HEK293 (cell line): ENCODE results near the gene SP2.
A peak's percentile ranks its signal among the peaks of the same experiment; 100 is the strongest.

Experiments used
- CTCF ChIA-PET: fragments of 350-600 bp; formaldehyde crosslinking; extraction: SDS; loops from one replicate; lab custom pipeline; 2021; ENCODE audit warnings: antibody characterized with exemption; lab: Yijun Ruan, JAX
- POLR2A ChIA-PET: fragments of 300-600 bp; formaldehyde crosslinking; extraction: SDS; loops from one replicate; lab custom pipeline; 2020; ENCODE audit warnings: antibody characterized with exemption, inconsistent platforms; lab: Yijun Ruan, JAX
- H3K27ac ChIP-seq: fragments of 200-500 bp; sonication (Bioruptor generic); 2 replicates; pipeline ENCODE4 v1.5.1; 2014; ENCODE audit warnings: low read depth, low read length, control low read depth, inconsistent platforms; ENCODE audit errors: extremely low read depth
- H3K36me3 ChIP-seq, 2 experiments: fragments of 200-500 bp in 1 of 2; sonication (Bioruptor generic) in 1 of 2; 1 replicate in 1 of 2; 2 replicates in 1 of 2; pipeline ENCODE4 v1.5.1; 2014 to 2017; ENCODE audit warnings: inconsistent platforms in 2 of 2, low read length in 2 of 2; ENCODE audit not compliant: control insufficient read depth in 2 of 2, insufficient read depth in 1 of 2
- H3K4me1 ChIP-seq: fragments of 200-500 bp; sonication (Bioruptor generic); 2 replicates; pipeline ENCODE4 v1.5.1; 2014; ENCODE audit warnings: mild to moderate bottlenecking, low read length, inconsistent platforms; ENCODE audit not compliant: control insufficient read depth, insufficient read depth
- H3K4me3 ChIP-seq: 2 replicates; pipeline ENCODE4 v1.5.1; 2011; ENCODE audit warnings: low read depth, mild to moderate bottlenecking, control low read depth, low read length, moderate library complexity
- H3K9me3 ChIP-seq: fragments of 200-500 bp; sonication (Bioruptor generic); 2 replicates; pipeline ENCODE4 v1.5.1; 2014; ENCODE audit warnings: low read depth, low read length, inconsistent platforms; ENCODE audit not compliant: control insufficient read depth, insufficient read depth
- GLIS1 ChIP-seq: fragments of 450-650 bp; formaldehyde crosslinking; IDR thresholded peaks from 2 replicates; pipeline ENCODE4 v1.5.1; 2016; ENCODE audit warnings: missing biosample characterization, missing genetic modification characterization
- IKZF3 ChIP-seq: fragments of 450-650 bp; IDR thresholded peaks from 2 replicates; pipeline ENCODE4 v1.5.0; 2018; ENCODE audit warnings: missing biosample characterization, mild to moderate bottlenecking, missing genetic modification characterization, moderate library complexity
- ZBTB8A ChIP-seq: fragments of 450-650 bp; formaldehyde crosslinking; IDR thresholded peaks from 2 replicates; pipeline ENCODE4 v1.5.1; 2016; ENCODE audit warnings: missing biosample characterization, missing genetic modification characterization
- ZFP41 ChIP-seq: fragments of 450-650 bp; formaldehyde crosslinking; IDR thresholded peaks from 2 replicates; pipeline ENCODE4 v1.5.1; 2016; ENCODE audit warnings: missing biosample characterization, missing genetic modification characterization, borderline replicate concordance
- ZFP69B ChIP-seq: fragments of 450-650 bp; formaldehyde crosslinking; IDR thresholded peaks from 2 replicates; pipeline ENCODE4 v1.5.1; 2016; ENCODE audit warnings: missing biosample characterization, missing genetic modification characterization
- ZIC2 ChIP-seq: fragments of 450-650 bp; formaldehyde crosslinking; IDR thresholded peaks from 2 replicates; pipeline ENCODE4 v1.5.1; 2016; ENCODE audit warnings: missing biosample characterization, missing genetic modification characterization
- ZNF169 ChIP-seq: fragments of 450-650 bp; formaldehyde crosslinking; IDR thresholded peaks from 2 replicates; pipeline ENCODE4 v1.5.1; 2016; ENCODE audit warnings: missing biosample characterization, missing genetic modification characterization
- ZNF324 ChIP-seq: fragments of 450-650 bp; formaldehyde crosslinking; IDR thresholded peaks from 2 replicates; pipeline ENCODE4 v1.5.1; 2016; ENCODE audit warnings: missing biosample characterization, missing genetic modification characterization
- ZNF341 ChIP-seq: fragments of 450-650 bp; formaldehyde crosslinking; IDR thresholded peaks from 2 replicates; pipeline ENCODE4; 2016; ENCODE audit warnings: low read depth, missing biosample characterization, missing genetic modification characterization
- ZNF423 ChIP-seq: fragments of 450-650 bp; formaldehyde crosslinking; IDR thresholded peaks from 2 replicates; pipeline ENCODE4 v1.5.1; 2016; ENCODE audit warnings: missing biosample characterization, missing genetic modification characterization
- ZNF521 ChIP-seq: fragments of 450-650 bp; formaldehyde crosslinking; IDR thresholded peaks from 2 replicates; pipeline ENCODE4 v1.5.1; 2017; ENCODE audit warnings: missing biosample characterization, mild to moderate bottlenecking, missing genetic modification characterization
- ZNF529 ChIP-seq: fragments of 450-650 bp; formaldehyde crosslinking; IDR thresholded peaks from 2 replicates; pipeline ENCODE4 v1.5.1; 2017; ENCODE audit warnings: missing genetic modification characterization, missing biosample characterization; ENCODE audit not compliant: insufficient replicate concordance
- ZNF560 ChIP-seq: fragments of 450-650 bp; formaldehyde crosslinking; IDR thresholded peaks from 2 replicates; pipeline ENCODE4 v1.5.1; 2017; ENCODE audit warnings: missing biosample characterization, missing genetic modification characterization, borderline replicate concordance
- ZNF561 ChIP-seq: fragments of 450-650 bp; IDR thresholded peaks from 2 replicates; pipeline ENCODE4 v1.5.1; 2018; ENCODE audit warnings: missing biosample characterization, missing genetic modification characterization, borderline replicate concordance
- ZNF654 ChIP-seq: fragments of 450-650 bp; formaldehyde crosslinking; IDR thresholded peaks from 2 replicates; pipeline ENCODE4 v1.5.1; 2016; ENCODE audit warnings: low read depth, missing biosample characterization, missing genetic modification characterization
- ZNF791 ChIP-seq: fragments of 450-650 bp; formaldehyde crosslinking; IDR thresholded peaks from 2 replicates; pipeline ENCODE4 v1.5.1; 2016; ENCODE audit warnings: missing biosample characterization, missing genetic modification characterization
- ZNF792 ChIP-seq: fragments of 450-650 bp; formaldehyde crosslinking; IDR thresholded peaks from 2 replicates; pipeline ENCODE4 v1.5.1; 2016; ENCODE audit warnings: missing biosample characterization, missing genetic modification characterization
- ZNF837 ChIP-seq: fragments of 450-650 bp; formaldehyde crosslinking; IDR thresholded peaks from 2 replicates; pipeline ENCODE4 v1.5.1; 2016; ENCODE audit warnings: missing biosample characterization, missing genetic modification characterization
- TF ChIP-seq, protein P1 (sequence below): fragments of 450-650 bp; formaldehyde crosslinking; IDR thresholded peaks from 2 replicates; pipeline ENCODE4 v1.5.1; 2017; ENCODE audit warnings: missing biosample characterization, missing genetic modification characterization
- TF ChIP-seq, protein P2 (sequence below): fragments of 450-650 bp; formaldehyde crosslinking; IDR thresholded peaks from 2 replicates; pipeline ENCODE4 v1.5.1; 2016; ENCODE audit warnings: missing biosample characterization, missing genetic modification characterization
- TF ChIP-seq, protein P3 (sequence below): fragments of 450-650 bp; formaldehyde crosslinking; IDR thresholded peaks from 2 replicates; pipeline ENCODE4 v1.5.1; 2016; ENCODE audit warnings: missing biosample characterization, missing genetic modification characterization

Gene SP2

DNA sequence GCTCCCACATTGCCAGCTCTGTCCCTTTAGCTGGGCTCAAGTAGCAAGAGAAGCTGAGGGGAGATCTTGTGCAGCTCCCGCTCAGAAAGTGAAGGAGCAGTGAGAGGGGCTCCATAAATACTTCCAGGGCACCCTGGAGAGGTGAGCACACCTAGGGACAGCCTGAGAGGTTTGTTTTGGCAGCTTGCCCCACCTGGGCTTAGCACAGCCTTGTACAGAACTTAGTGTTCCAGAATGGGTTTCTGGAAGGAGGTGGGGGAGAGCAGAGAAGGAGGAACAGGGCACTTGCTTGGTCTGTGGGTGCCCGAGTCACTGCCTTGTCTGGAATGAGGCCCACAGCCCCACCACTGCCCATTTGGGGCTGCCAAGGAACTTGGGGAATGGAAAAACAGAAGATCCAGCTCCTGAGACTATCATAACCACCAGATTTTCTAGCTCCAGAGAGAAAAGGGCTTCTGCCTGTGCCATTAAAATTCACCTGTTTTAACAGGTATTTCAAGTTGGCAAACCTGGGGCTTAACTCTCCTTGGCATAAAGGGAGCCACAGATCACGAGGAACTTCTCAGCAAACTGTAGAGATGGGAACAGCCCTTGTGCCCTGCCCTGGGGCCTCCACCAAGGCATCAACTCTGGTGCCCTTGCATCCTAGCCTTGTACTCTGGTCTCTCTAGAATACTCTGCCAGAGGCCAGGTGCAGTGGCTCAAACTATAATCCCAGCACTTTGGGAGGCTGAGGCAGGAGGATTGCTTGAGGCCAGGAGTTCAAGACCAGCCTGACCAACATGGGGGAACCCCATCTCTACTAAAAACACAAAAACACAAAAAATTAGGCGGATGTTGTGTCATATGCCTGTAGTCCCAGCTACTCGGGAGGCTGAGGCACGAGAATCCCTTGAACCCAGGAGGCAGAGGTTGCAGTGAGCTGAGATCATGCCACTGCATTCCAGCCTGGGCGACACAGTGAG is 59.7 kb downstream of the SP2 start (continued):
- no peak for TF ChIP-seq ZFP41 (tag by site-specific recombination)
- TF ChIP-seq ZNF423 (tag by site-specific recombination) = peak; percentile 25; the same call in 1 of the 2 replicates
- no peak for TF ChIP-seq ZNF324 (tag by site-specific recombination)
- no peak for TF ChIP-seq ZNF341
- TF ChIP-seq, protein P1, sequence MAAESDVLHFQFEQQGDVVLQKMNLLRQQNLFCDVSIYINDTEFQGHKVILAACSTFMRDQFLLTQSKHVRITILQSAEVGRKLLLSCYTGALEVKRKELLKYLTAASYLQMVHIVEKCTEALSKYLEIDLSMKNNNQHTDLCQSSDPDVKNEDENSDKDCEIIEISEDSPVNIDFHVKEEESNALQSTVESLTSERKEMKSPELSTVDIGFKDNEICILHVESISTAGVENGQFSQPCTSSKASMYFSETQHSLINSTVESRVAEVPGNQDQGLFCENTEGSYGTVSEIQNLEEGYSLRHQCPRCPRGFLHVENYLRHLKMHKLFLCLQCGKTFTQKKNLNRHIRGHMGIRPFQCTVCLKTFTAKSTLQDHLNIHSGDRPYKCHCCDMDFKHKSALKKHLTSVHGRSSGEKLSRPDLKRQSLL (tag by site-specific recombination) = no peak

DNA sequence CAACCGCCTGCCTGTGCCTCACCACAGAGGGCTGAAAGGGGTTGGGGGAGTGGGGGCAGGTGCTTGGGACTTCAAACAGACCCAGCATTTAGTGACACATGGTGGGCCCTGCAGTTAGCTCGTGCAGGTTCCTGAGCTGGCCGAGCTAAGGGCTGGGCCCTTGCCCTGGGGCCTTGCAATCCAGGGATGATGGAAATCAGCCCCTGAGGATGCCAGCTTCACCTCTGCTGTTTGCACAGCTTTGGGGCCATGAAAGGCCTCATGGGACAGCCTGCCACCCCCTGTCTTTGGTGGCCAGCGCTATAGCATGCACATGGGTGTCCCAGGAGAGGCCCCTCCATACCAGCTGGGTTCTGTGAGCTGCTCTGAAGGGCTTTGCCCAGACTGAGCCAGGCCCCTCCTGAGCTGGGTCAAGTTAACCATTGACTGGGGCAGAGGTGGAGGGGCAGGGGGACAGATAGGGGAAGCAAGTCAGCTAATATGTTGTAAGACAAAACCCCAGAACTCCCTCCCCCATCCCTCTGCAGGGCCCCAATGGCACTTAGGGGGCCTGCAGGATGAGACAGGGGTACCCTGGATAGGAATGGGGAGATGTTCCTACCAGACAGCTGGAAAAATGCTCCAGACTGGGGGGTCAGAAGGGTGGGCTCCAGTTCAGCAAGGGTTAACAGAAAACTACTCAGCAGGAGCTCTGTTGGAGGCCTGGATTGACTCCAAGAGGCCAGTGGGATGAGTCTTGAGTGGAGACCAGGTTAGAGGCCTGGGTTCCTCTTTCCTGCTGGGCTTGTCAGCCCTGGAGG is 61.0 kb downstream of the SP2 start:
- H3K36me3 ChIP-seq = peaks cover 0 to 14% of the 10 kb centered on the region in 2 experiments; a peak in 1 of 3 replicates
- CTCF ChIA-PET = interaction anchor here (1.0 to 22.4 kb wide), 7 partner anchors 9 to 115 kb away, joined by 3 to 592 read pairs (median 6); partner anchors contain the start of genes CDK5RAP3 and PNPO
- TF ChIP-seq ZNF561 (tag by site-specific recombination) (no peak), ZNF529 (tag by site-specific recombination) (no peak), ZIC2 (tag by site-specific recombination) (peak; percentile 89), ZNF560 (tag by site-specific recombination) (no peak), ZNF169 (no peak), ZNF791 (tag by site-specific recombination) (no peak), ZNF792 (tag by site-specific recombination) (no peak), ZNF837 (no peak), ZNF654 (tag by site-specific recombination) (no peak), ZBTB8A (no peak), ZNF521 (tag by site-specific recombination) (no peak), IKZF3 (peak; percentile 18; the same call in 1 of the 2 replicates), ZNF341 (peak; percentile 34; the same call in 1 of the 2 replicates), ZFP69B (tag by site-specific recombination) (peak; percentile 56; the same call in 1 of the 2 replicates), GLIS1 (tag by site-specific recombination) (peak; percentile 92)
- TF ChIP-seq, protein P2, sequence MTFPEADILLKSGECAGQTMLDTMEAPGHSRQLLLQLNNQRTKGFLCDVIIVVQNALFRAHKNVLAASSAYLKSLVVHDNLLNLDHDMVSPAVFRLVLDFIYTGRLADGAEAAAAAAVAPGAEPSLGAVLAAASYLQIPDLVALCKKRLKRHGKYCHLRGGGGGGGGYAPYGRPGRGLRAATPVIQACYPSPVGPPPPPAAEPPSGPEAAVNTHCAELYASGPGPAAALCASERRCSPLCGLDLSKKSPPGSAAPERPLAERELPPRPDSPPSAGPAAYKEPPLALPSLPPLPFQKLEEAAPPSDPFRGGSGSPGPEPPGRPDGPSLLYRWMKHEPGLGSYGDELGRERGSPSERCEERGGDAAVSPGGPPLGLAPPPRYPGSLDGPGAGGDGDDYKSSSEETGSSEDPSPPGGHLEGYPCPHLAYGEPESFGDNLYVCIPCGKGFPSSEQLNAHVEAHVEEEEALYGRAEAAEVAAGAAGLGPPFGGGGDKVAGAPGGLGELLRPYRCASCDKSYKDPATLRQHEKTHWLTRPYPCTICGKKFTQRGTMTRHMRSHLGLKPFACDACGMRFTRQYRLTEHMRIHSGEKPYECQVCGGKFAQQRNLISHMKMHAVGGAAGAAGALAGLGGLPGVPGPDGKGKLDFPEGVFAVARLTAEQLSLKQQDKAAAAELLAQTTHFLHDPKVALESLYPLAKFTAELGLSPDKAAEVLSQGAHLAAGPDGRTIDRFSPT (tag by site-specific recombination) = no peak
- TF ChIP-seq, protein P3, sequence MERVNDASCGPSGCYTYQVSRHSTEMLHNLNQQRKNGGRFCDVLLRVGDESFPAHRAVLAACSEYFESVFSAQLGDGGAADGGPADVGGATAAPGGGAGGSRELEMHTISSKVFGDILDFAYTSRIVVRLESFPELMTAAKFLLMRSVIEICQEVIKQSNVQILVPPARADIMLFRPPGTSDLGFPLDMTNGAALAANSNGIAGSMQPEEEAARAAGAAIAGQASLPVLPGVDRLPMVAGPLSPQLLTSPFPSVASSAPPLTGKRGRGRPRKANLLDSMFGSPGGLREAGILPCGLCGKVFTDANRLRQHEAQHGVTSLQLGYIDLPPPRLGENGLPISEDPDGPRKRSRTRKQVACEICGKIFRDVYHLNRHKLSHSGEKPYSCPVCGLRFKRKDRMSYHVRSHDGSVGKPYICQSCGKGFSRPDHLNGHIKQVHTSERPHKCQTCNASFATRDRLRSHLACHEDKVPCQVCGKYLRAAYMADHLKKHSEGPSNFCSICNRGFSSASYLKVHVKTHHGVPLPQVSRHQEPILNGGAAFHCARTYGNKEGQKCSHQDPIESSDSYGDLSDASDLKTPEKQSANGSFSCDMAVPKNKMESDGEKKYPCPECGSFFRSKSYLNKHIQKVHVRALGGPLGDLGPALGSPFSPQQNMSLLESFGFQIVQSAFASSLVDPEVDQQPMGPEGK (tag by site-specific recombination) = 0 out of 2 replicates have a peak, but pooled peaks have one; percentile 17
- TF ChIP-seq, all 188 proteins: peak for 6
- no peaks in the 10 kb centered on the region for H3K9me3 ChIP-seq
- peaks cover 28% of the 10 kb centered on the region for H3K4me1 ChIP-seq
- no peak overlapping the region for H3K4me3 ChIP-seq
- H3K27ac ChIP-seq = peak overlapping the region; percentile 36; the same call in 1 of the 2 replicates
- POLR2A ChIA-PET = interaction anchor here (0.6 to 4.0 kb wide), 9 partner anchors 10 to 295 kb away, joined by 3 to 26 read pairs (median 3); partner anchors contain the start of genes CDK5RAP3, PNPO and SP2
